NB4 (cell line): Measurements from ENCODE around the gene MFGE8.

Source experiments
- DNase-seq: peaks from one replicate; pipeline ENCODE4 v3.0.0; 2010; ENCODE audit warnings: low read depth
- H3K4me3 ChIP-seq: one replicate; pipeline ENCODE4 v1.5.1; 2011; ENCODE audit warnings: mild to moderate bottlenecking, low read depth, low read length, moderate library complexity
- CTCF ChIP-seq: IDR thresholded peaks from one replicate; pipeline ENCODE4 v1.5.1; 2012; ENCODE audit warnings: low read depth, low read length
- MAX ChIP-seq: IDR thresholded peaks from 2 replicates; pipeline ENCODE4 v1.6.1; 2011; ENCODE audit warnings: low read depth, low read length
- MYC ChIP-seq: IDR thresholded peaks from 2 replicates; pipeline ENCODE4 v1.6.1; 2011; ENCODE audit warnings: low read depth, low read length
- POLR2A ChIP-seq: IDR thresholded peaks from 2 replicates; pipeline ENCODE4 v1.6.1; 2011; ENCODE audit warnings: mild to moderate bottlenecking; ENCODE audit not compliant: insufficient read length; ENCODE audit errors: extremely low read depth

MFGE8 gene

GRCh38 chr15:88871313-88871712 is 41.9 kb downstream of the MFGE8 start:
- TF ChIP-seq MYC (no peak), POLR2A (no peak), MAX (no peak)
- no peak overlapping the region for H3K4me3 ChIP-seq
- DNase-seq, result no peak

- no peak for TF ChIP-seq MYC
- no peak for TF ChIP-seq CTCF
- TF ChIP-seq MAX, result no peak
- TF ChIP-seq POLR2A, result no peak
- DNase-seq, result no peak
- H3K4me3 ChIP-seq, result no peak overlapping the region
Measured at GRCh38 chr15:88866295-88866881, 46.8 kb downstream of the MFGE8 start.

- no peak overlapping the region for H3K4me3 ChIP-seq
- no peak for DNase-seq
- TF ChIP-seq MYC (no peak), CTCF (no peak), MAX (no peak), POLR2A (no peak)
Measured at GRCh38 chr15:88865498-88866099, 47.6 kb downstream of the MFGE8 start.

GRCh38 chr15:88864861-88865497 is 48.2 kb downstream of the MFGE8 start:
- DNase-seq, result no peak
- no peak overlapping the region for H3K4me3 ChIP-seq
- TF ChIP-seq MAX (no peak), POLR2A (no peak), CTCF (no peak)

GRCh38 chr15:88863412-88863811 is 49.8 kb downstream of the MFGE8 start:
- DNase-seq, result no peak
- TF ChIP-seq POLR2A (no peak), MAX (no peak), MYC (no peak)
- H3K4me3 ChIP-seq, result no peak overlapping the region

- no peak for TF ChIP-seq MYC
- TF ChIP-seq POLR2A, result no peak
- no peak for TF ChIP-seq MAX
- no peak for TF ChIP-seq CTCF
- DNase-seq, result no peak
- H3K4me3 ChIP-seq, result no peak overlapping the region
Measured at GRCh38 chr15:88860212-88860611, 53.0 kb downstream of the MFGE8 start.
